Endothelial cell of umbilical vein (primary cell): ENCODE results near the gene PRKCSH. TPM values are rescaled to one million over a fixed set of nuclear protein-coding genes. Genes with fewer than 3 reads are reported as not detected.

ENCODE experiments used
- BruUV-seq: library from RNA; stranded (reverse); fragments of 400-500 nt; replicated peaks from 2 replicates; lab custom pipeline; 2021; lab: Mats Ljungman, UMichigan
- CTCF ChIA-PET: fragments of 300-600, 350-600 bp; sonication (Branson Sonifier 250); formaldehyde crosslinking; loops from one replicate; lab custom pipeline; 2021; ENCODE audit warnings: antibody characterized with exemption, inconsistent platforms; lab: Charles Lee
- POLR2A ChIA-PET: fragments of 300-600, 350-600 bp; sonication (Branson Sonifier 250); formaldehyde crosslinking; loops from one replicate; lab custom pipeline; 2021; ENCODE audit warnings: antibody characterized with exemption, inconsistent platforms; lab: Charles Lee
- DNase-seq: peaks from one replicate; pipeline ENCODE4 v3.0.0-alpha.2; 2011; ENCODE audit warnings: low read depth, low spot score
- FAIRE-seq: peaks from 2 replicates; lab custom pipeline; 2011; peaks lifted over from hg19 to GRCh38; lab: Jason Lieb, UNC
- H2AFZ ChIP-seq: 2 replicates; pipeline ENCODE4 v1.6.0; 2012; ENCODE audit warnings: low read depth, low read length, control low read depth, inconsistent platforms
- H3K27ac ChIP-seq: 2 replicates; pipeline ENCODE4 v1.5.1; 2011; ENCODE audit warnings: low read depth, mild to moderate bottlenecking, control low read depth, low read length, moderate library complexity; ENCODE audit not compliant: insufficient read depth
- H3K27me3 ChIP-seq, 2 experiments: 2 replicates each; pipeline versions ENCODE4 v1.6.0 to v1.6.1; 2011; ENCODE audit warnings: low read length in 2 of 2, mixed read lengths in 1 of 2; ENCODE audit not compliant: control insufficient read depth in 2 of 2, insufficient read depth in 2 of 2
- H3K36me3 ChIP-seq, 2 experiments: 2 replicates in 1 of 2; 3 replicates in 1 of 2; pipeline ENCODE4 v1.5.1; 2011; ENCODE audit warnings: low read length in 2 of 2, mild to moderate bottlenecking in 1 of 2, moderate library complexity in 1 of 2; ENCODE audit not compliant: control insufficient read depth in 2 of 2, insufficient read depth in 2 of 2; ENCODE audit errors: extremely low read depth in 1 of 2
- H3K4me1 ChIP-seq: 3 replicates; pipeline ENCODE4 v1.5.1; 2011; ENCODE audit warnings: mild to moderate bottlenecking, low read length; ENCODE audit not compliant: control insufficient read depth, insufficient read depth; ENCODE audit errors: extremely low read depth
- H3K4me2 ChIP-seq: 2 replicates; pipeline ENCODE4 v1.6.1; 2011; ENCODE audit warnings: low read length, control low read depth, mixed read lengths; ENCODE audit not compliant: insufficient read depth
- H3K4me3 ChIP-seq, 3 experiments: fragments of 200-600 bp in 1 of 3; sonication (generic), shearing (Covaris generic) in 1 of 3; replicated peaks in 1 of 3; 2 replicates each; pipeline ENCODE4 v1.5.1; 2011 to 2016; ENCODE audit warnings: control low read depth in 3 of 3, low read length in 3 of 3, mild to moderate bottlenecking in 2 of 3, inconsistent platforms in 1 of 3, low read depth in 1 of 3, moderate library complexity in 1 of 3; ENCODE audit not compliant: insufficient read depth in 1 of 3
- H3K79me2 ChIP-seq: 2 replicates; pipeline ENCODE4 v1.6.0; 2012; ENCODE audit warnings: low read length, inconsistent platforms; ENCODE audit not compliant: control insufficient read depth, insufficient read depth
- H3K9ac ChIP-seq: replicated peaks from 2 replicates; pipeline ENCODE3; 2011; ENCODE audit warnings: low read length, control low read depth; ENCODE audit not compliant: insufficient read depth; ENCODE audit errors: extremely low read depth
- H3K9me1 ChIP-seq: replicated peaks from 3 replicates; pipeline ENCODE4 v1.6.0; 2011; ENCODE audit warnings: mild to moderate bottlenecking, low read length; ENCODE audit not compliant: control insufficient read depth, insufficient read depth; ENCODE audit errors: extremely low read depth
- H3K9me3 ChIP-seq: replicated peaks from 2 replicates; pipeline ENCODE4 v1.5.1; 2012; ENCODE audit warnings: low read length, inconsistent platforms; ENCODE audit not compliant: control insufficient read depth, insufficient read depth
- H4K20me1 ChIP-seq: replicated peaks from 2 replicates; pipeline ENCODE3; 2011; ENCODE audit warnings: mild to moderate bottlenecking, low read length; ENCODE audit not compliant: control insufficient read depth, insufficient read depth; ENCODE audit errors: extremely low read depth
- CTCF ChIP-seq, 2 donors: IDR thresholded peaks; 1 replicate in 1 of 2; 2 replicates in 1 of 2; pipeline ENCODE4 v1.5.1; 2011; ENCODE audit warnings: low read length in 2 of 2, mild to moderate bottlenecking in 2 of 2, moderate library complexity in 2 of 2, control low read depth in 1 of 2, inconsistent platforms in 1 of 2, low read depth in 1 of 2; ENCODE audit not compliant: insufficient read depth in 1 of 2; ENCODE audit errors: extremely low read depth in 1 of 2
- EZH2 ChIP-seq: IDR thresholded peaks from 2 replicates; pipeline ENCODE4 v1.6.1; 2012; ENCODE audit warnings: borderline replicate concordance, low read depth, mild to moderate bottlenecking, moderate library complexity, low read length, inconsistent platforms; ENCODE audit not compliant: severe bottlenecking
- FOS ChIP-seq: IDR thresholded peaks from 2 replicates; pipeline ENCODE4 v1.6.1; 2011; ENCODE audit warnings: mild to moderate bottlenecking, low read length, moderate library complexity, borderline replicate concordance; ENCODE audit not compliant: insufficient read depth
- GATA2 ChIP-seq: IDR thresholded peaks from 2 replicates; pipeline ENCODE4 v1.7.0; 2011; ENCODE audit warnings: low read depth, mild to moderate bottlenecking, moderate library complexity, mixed read lengths, low read length; ENCODE audit not compliant: insufficient read length, insufficient read depth
- JUN ChIP-seq: IDR thresholded peaks from 2 replicates; pipeline ENCODE4 v1.6.1; 2011; ENCODE audit warnings: borderline replicate concordance, low read depth; ENCODE audit not compliant: insufficient read length, insufficient read depth
- MYC ChIP-seq: IDR thresholded peaks from one replicate; pipeline ENCODE4 v1.6.1; 2011; ENCODE audit warnings: mild to moderate bottlenecking, low read depth, low read length
- POLR2AphosphoS5 ChIP-seq: IDR thresholded peaks from 2 replicates; pipeline ENCODE4 v1.6.1; 2012; ENCODE audit warnings: low read depth, mild to moderate bottlenecking, control low read depth, low read length, moderate library complexity; ENCODE audit not compliant: insufficient read depth
- dilution Hi-C: fragments of 300-500 bp; cut with MboI; formaldehyde crosslinking; loops from one replicate; pipeline ENCODE4 v1.15.0; 2019; ENCODE audit warnings: low sequenced_read_pairs; ENCODE audit not compliant: extremely low pct_ligation_motif_present
- intact Hi-C: fragments of 100-400 bp; cut with micrococcal nuclease; formaldehyde crosslinking; loops from one replicate; pipeline ENCODE4 v1.10.0; 2022
- polyA plus RNA-seq, 4 experiments: library from polyadenylated mRNA; depleted of rRNA in 3 of 4; stranded (reverse) in 3 of 4; unstranded in 1 of 4; fragments of >200 nt; gene quantifications; 2 replicates each; pipeline versions ENCODE4 v1.2.1 to v1.2.3, GENCODE V29; 2011 to 2012; ENCODE audit warnings: missing spikeins in 1 of 4
- total RNA-seq: library from RNA; stranded (reverse); gene quantifications from 2 replicates; pipeline ENCODE4 v1.2.3, GENCODE V29; 2021

Gene PRKCSH
- total and polyA plus RNA-seq, 2 donors (not counting 3 experiments of a cell fraction or from before 2014, with no cell fraction given): 215 to 425 TPM

DNA sequence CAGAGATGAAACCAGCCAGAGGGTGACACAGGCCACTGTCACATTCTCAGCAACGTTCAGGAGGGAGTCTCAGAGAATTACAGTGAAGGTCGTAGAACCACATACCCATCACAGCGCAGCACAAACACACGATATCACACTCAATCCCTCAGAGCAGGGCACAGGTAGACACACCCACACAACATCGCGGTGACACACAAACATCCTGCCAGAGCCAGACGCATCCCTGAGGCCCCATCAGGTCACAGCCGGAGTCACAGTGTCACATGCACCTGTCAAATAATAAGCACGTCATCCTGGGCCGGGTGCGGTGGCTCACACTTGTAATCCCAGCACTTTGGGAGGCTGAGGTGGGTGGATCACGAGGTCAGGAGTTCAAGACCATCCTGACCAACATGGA, 28.0 kb downstream of the PRKCSH start:
- CTCF ChIA-PET: interaction anchor here (0.9 kb wide), 1 partner anchor 18 kb away, joined by 3 read pairs; no protein-coding TSS in a partner anchor
- intact Hi-C loops: no loop called here
- no peak overlapping the region for H3K4me3 ChIP-seq
- POLR2A ChIA-PET: no interaction called here
- H3K9me3 ChIP-seq: no peaks in the 10 kb centered on the region
- dilution Hi-C loops: no loop called here
- BruUV-seq: no TSS peak
- H3K79me2 ChIP-seq: no peaks in the 10 kb centered on the region
- no peaks in the 10 kb centered on the region for H4K20me1 ChIP-seq
- no peaks in the 10 kb centered on the region for H3K36me3 ChIP-seq
- H3K4me2 ChIP-seq: no peak overlapping the region
- H3K27me3 ChIP-seq: no peaks in the 10 kb centered on the region
- no peaks in the 10 kb centered on the region for H3K9me1 ChIP-seq
- no peak overlapping the region for H2AFZ ChIP-seq
- H3K4me1 ChIP-seq: no peaks in the 10 kb centered on the region
- no peak overlapping the region for H3K9ac ChIP-seq
- H3K27ac ChIP-seq: no peak overlapping the region
- DNase-seq (no peak), FAIRE-seq (no peak)
- TF ChIP-seq POLR2AphosphoS5 (no peak), GATA2 (no peak), MYC (no peak), EZH2 (no peak), FOS (no peak), JUN (no peak), CTCF (IDR thresholded peaks at IDR 0.05; ENCODE audit: extremely low read depth in 1 of 2, insufficient read depth in 1 of 2, low read depth in 1 of 2, low read length in 2 of 2) (no peak)
